CD4-positive, alpha-beta T cell treated with Interleukin-17A for 4 hours (primary cell): ENCODE measurements around the gene CNOT6L.

Experiments used
- DNase-seq: peaks from one replicate; pipeline ENCODE4 v3.0.0-alpha.2; 2020; ENCODE audit warnings: mixed read lengths

The CNOT6L gene

GRCh38 chr4:77710059-77710458 is 109.1 kb downstream of the CNOT6L start:
- no peak for DNase-seq

GRCh38 chr4:77706717-77707116 is 112.5 kb downstream of the CNOT6L start:
- DNase-seq, result no peak

- no peak for DNase-seq
Observed at GRCh38 chr4:77703666-77704065, 115.5 kb downstream of the CNOT6L start.

GRCh38 chr4:77701121-77701520 is 118.0 kb downstream of the CNOT6L start:
- no peak for DNase-seq

GRCh38 chr4:77699731-77700210 is 119.4 kb downstream of the CNOT6L start:
- DNase-seq, result no peak

- DNase-seq, result no peak
Observed at GRCh38 chr4:77697860-77698590, 121.1 kb downstream of the CNOT6L start.

- DNase-seq, result no peak
Observed at GRCh38 chr4:77695774-77696173, 123.4 kb downstream of the CNOT6L start.

GRCh38 chr4:77692847-77693432 is 126.2 kb downstream of the CNOT6L start:
- no peak for DNase-seq

GRCh38 chr4:77681792-77682191 is 137.4 kb downstream of the CNOT6L start:
- no peak for DNase-seq

GRCh38 chr4:77676842-77677241 is 142.3 kb downstream of the CNOT6L start:
- DNase-seq, result no peak

GRCh38 chr4:77671051-77671450 is 148.1 kb downstream of the CNOT6L start:
- DNase-seq, result no peak

- no peak for DNase-seq
Observed at GRCh38 chr4:77669946-77670590, 149.1 kb downstream of the CNOT6L start.

- no peak for DNase-seq
Observed at GRCh38 chr4:77665381-77666069, 153.6 kb downstream of the CNOT6L start.
